Measurements from ENCODE around the gene ZNF562.
A peak's percentile ranks its signal among the peaks of the same experiment; 100 is the strongest.

ZNF562 gene

DNA sequence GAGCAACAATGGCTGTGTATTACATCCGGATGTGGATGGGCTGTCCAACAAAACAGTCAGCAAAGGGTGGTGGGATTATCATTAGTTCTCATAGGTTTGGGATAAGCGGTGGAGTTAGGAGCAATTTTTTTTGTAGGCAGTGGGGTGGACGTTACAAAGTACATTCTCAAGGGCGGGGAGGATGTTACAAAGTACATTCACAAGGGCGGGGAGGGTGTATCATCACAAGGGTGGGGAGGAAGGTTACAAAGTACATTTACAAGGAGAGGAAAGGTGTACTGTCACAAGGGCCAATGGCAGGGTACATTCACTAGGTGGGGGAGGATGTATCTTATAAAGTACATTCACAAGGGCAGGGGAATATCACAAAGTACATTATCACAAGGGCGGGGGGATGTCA, 33.1 kb downstream of the ZNF562 start:
- DNase-seq (ENCODE audit: low spot score): no peak

DNA sequence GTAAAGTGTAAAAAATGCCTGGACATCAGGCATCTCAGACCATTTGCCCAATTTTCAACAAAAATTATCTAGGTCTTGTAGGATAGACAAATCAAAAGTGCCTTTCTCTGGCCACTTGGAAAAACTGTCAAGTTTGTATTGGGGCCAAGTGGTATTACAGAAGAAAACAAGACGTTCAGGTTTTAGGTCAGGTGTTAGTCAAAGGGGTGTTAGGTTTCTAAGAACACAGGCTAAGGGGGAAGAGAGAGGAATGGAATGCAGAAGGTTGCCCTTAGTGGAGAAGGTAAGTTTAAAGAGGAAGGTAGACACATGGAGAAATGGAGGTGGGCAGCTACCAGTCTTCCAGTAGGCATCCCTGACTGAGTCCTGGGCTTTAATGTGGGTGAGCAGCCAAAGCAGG, 33.9 kb downstream of the ZNF562 start:
- DNase-seq (ENCODE audit: low spot score): no peak

- no peak for DNase-seq (ENCODE audit: low spot score)
These were observed 38.9 kb downstream of the ZNF562 start for GRCh38 chr19:9636018-9636417.

DNA sequence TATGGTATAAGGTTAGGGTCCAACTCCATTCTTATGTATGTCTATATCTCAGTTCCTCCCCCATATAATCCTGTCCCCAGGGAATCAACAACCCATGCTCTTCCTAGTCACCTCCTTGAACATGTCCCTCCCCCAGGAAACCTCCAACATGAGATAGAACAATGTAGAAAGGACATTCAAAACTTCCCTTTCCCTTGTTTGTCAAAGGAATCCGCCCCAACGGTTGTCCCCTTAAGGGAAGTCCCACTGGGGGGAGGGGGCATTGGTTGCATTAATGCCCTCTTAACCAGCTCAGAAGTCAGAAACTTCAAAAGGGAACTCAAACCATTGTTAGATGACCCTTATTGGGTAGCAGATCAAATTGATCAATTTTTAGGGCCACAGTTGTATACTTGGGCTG, 47.0 kb downstream of the ZNF562 start:
- no peak for DNase-seq (ENCODE audit: low spot score)

- no peak for DNase-seq (ENCODE audit: low spot score)
These were observed 52.4 kb downstream of the ZNF562 start for GRCh38 chr19:9622531-9622930.

- DNase-seq (ENCODE audit: low spot score): peak; percentile 91
These were observed 53.5 kb downstream of the ZNF562 start, which contains the start of gene ZNF561 for GRCh38 chr19:9621156-9622037. TSS of gene ZNF561 (minus strand) at chr19:9621232. CDS start at chr19:9619456, 1,776 bp downstream.

- DNase-seq (ENCODE audit: low spot score): no peak
These were observed 54.1 kb downstream of the ZNF562 start for GRCh38 chr19:9620842-9621155.

- no peak for DNase-seq (ENCODE audit: low spot score)
These were observed 59.1 kb downstream of the ZNF562 start for GRCh38 chr19:9615844-9616243.

DNA sequence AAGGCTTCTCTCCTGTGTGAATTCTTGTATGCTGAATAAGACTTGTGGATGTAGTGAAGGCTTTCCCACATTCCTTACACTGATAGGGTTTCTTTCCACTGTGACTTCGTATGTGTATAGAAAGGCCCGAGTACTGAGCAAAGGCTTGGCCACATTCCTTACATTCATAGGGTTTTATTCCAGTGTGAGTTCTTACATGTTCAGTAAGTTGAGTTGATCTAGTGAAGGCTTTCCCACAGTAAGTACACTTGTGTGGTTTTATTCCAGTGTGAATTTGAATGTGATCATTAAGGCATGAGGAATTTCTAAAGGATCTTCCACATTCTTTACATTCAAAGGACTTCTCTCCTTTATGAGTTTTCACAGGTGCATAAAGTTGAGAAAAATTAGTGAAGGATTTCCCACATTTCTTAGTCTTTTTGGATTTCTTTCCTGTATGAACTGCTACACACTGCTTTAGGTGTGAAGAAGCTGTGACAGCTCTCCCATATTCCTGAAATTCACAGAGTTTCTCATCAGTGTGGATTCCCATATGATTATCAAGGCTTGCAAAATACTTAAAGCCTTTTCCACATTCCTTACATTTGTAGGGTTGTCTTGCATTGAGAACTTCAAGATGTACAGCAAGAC, 64.3 kb downstream of the ZNF562 start:
- DNase-seq (ENCODE audit: low spot score): no peak

GRCh38 chr19:9608912-9609311, 66.0 kb downstream of the ZNF562 start:
- no peak for DNase-seq (ENCODE audit: low spot score)

DNA sequence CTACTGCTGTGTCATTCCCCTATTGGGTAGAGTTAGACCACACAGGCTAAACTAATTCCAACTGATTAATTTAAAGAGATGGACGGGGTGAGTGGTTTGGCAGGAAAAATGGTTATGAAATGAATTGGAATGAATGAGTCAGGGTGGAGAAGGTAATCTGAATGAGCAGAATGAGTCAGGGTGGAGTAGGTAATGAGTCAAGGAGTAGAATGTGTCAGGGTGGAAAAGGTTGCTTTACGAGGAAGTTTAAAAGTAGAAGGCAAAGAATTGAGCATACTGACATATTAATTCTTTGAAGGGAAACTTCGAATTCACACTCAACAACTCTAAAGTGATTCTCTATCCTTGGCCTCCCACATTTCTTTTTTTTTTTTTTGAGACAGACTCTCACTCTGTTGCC, 77.9 kb downstream of the ZNF562 start:
- no peak for DNase-seq (ENCODE audit: low spot score)
